ENCODE data around the gene SKIC3.

SKIC3 gene

DNA sequence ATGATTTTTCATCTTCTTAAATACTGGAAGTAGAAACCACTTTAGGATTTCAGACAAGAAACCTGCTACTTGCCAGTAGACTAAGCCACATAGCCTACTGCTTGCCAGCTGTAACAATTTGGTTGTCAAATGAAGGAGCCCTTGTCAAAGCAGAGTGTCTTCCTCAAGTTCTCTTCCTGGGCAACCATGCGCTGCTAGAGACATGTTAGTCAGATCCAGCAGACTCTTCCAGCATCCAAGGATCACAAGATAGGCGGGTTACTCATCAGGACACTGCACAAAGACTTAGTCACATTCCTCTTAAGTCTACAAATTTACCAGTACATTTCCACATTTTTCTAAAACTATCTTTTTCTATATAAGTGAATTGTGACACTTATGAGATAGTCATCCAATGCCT lies 24.4 kb downstream of the SKIC3 start:
- TF ChIP-seq, protein P1, sequence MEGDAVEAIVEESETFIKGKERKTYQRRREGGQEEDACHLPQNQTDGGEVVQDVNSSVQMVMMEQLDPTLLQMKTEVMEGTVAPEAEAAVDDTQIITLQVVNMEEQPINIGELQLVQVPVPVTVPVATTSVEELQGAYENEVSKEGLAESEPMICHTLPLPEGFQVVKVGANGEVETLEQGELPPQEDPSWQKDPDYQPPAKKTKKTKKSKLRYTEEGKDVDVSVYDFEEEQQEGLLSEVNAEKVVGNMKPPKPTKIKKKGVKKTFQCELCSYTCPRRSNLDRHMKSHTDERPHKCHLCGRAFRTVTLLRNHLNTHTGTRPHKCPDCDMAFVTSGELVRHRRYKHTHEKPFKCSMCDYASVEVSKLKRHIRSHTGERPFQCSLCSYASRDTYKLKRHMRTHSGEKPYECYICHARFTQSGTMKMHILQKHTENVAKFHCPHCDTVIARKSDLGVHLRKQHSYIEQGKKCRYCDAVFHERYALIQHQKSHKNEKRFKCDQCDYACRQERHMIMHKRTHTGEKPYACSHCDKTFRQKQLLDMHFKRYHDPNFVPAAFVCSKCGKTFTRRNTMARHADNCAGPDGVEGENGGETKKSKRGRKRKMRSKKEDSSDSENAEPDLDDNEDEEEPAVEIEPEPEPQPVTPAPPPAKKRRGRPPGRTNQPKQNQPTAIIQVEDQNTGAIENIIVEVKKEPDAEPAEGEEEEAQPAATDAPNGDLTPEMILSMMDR (IDR thresholded peaks at IDR 0.05) = no peak

DNA sequence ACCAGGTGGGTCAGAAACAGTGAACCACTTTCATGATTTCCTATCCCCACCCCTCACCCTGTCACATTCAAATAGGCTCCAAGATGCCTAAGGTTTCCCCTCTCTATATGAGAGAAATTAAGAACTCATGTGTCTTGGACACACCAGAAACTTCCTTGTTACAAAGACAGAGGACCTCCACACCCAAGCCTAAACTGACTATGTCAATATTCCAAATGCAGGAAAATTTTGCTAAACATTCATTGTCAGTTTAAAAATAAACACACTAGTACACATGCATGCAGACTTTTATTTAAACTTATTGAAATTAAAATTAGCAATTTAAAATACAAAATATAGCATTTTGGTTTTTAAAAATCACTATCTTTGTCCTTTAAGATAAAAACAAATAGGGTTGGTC lies 26.2 kb downstream of the SKIC3 start:
- TF ChIP-seq, protein P1 (IDR thresholded peaks at IDR 0.05) = no peak

DNA sequence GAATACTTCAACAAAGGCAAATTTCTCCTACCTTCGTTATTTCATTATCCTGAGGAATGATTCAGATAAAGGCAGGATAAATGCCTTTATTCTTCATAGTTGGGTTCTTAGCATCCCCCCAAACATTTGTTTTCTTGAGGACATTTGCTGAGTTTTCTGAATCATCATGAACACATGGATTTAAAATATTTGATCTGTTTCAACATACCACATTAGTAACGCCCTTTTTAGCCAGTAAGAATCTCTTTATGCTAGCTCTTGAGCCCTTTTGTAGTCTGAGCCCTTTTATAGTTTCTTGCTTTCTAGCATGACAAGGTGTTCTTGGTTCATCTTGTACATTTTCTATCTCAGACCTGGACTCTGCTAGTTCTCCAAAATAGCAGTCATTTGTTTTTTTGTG lies 27.9 kb downstream of the SKIC3 start:
- TF ChIP-seq, protein P1 (IDR thresholded peaks at IDR 0.05) = no peak

DNA sequence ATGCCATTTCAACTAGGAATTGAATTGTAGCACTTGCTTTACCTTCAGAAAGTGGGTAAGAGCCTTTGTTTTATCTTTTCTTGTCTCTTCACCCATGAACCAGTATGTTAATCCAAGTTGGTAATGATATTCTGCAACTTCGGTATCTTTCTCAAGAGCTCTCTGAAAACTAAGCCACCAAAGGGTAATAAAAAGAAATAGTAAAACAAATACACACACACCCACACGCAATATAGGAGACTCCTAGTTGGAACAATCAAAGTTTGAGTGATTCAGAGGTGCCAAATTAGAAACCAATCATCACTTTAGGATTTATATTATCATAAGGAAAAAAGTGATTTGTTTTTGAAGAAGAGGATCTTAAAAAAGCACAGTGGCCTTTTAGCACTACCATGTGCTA lies 30.4 kb downstream of the SKIC3 start:
- TF ChIP-seq, protein P1 (IDR thresholded peaks at IDR 0.05) = no peak

DNA sequence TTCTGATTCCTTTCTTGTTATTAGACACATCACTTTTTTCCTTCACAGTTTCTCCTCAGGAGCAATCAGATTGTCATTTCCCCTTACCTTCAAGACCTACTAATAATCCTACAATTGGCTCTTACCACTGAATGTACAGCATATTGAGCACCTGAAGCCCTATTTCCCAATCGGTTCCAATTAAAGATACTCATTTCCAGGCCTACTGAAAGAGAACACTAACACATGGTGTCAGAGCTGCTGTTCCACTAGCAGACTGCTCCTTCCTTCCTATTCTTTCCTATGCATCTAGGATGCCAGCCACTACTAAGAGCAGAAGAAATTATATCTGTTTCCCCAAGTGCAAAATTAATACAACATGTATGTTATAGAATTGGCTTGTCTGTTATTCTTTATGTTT lies 34.6 kb downstream of the SKIC3 start:
- TF ChIP-seq, protein P1 (IDR thresholded peaks at IDR 0.05) = no peak

DNA sequence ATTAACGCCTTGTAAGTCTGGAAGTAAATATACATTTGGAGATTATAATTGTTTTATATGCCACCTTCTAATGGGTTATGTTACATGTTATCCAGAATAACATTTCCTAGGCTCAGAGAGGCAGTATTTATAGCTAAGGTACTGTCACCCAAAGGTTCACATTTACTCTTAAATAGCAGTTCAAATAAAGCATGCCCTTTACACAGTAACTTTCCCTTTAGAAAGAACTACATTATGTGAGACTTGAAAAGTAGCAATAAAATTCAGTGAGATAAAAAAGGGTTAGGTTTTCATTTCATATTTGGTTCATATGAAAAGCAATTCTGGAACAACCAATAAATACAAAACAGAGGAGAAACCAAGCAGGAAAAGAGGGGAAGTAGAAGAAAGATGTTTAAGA lies 35.1 kb downstream of the SKIC3 start:
- TF ChIP-seq, protein P1 (IDR thresholded peaks at IDR 0.05) = no peak

DNA sequence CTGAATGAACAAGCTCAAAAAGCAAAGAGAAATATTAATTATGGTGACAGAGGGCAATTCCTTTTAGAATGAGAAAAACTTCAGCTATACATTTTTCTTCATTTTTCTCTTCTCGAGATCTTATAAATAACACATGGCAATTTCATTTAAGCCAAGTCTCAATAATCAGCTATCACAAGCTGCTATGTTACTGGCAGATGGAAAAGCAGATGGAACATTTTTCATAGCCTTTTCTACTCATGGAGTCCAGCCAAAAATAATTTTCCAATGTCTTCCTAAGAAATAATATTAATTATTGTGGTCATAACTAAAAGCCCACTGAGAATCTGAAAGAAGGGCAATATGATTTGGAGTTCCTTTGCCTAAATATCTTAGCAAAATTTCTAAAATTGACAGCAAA lies 35.6 kb downstream of the SKIC3 start:
- TF ChIP-seq, protein P1 (IDR thresholded peaks at IDR 0.05) = no peak

DNA sequence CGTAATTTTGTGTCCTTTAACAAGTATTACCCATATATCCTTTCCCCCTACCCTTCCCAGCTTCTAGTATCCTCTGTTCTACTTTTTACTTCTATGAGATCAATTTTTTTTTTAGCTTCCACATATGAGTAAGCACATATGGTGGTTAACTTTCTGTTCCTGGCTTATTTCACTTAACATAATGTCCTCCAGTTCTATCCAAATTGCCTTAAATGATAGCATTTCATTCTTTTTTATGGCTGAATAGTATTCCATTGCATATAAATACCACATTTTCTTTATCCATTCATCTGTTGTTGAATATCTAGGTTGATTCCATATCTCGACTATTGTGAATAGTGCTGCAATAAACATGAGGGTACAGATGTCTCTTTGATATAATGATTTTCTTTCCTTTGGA lies 36.4 kb downstream of the SKIC3 start:
- TF ChIP-seq, protein P1 (IDR thresholded peaks at IDR 0.05) = no peak

Measured in LNCAP (cell line).